Endothelial cell (in vitro differentiated cells): ENCODE results near the gene TMTC1. TPM values are rescaled to one million over a fixed set of nuclear protein-coding genes. Genes with fewer than 3 reads are reported as not detected.

Source experiments
- DNase-seq: peaks from one replicate; pipeline ENCODE4 v3.0.0; 2021; ENCODE audit warnings: low spot score
- H3K27ac Mint-ChIP-seq: one replicate; pipeline ENCODE4 v1.8.0; 2021; ENCODE audit warnings: mixed read lengths, inconsistent platforms; ENCODE audit not compliant: unreplicated experiment
- H3K27me3 Mint-ChIP-seq: one replicate; pipeline ENCODE4 v1.8.0; 2021; ENCODE audit warnings: mild to moderate bottlenecking, moderate library complexity, mixed read lengths, inconsistent platforms; ENCODE audit not compliant: unreplicated experiment
- H3K36me3 Mint-ChIP-seq: one replicate; pipeline ENCODE4 v1.8.0; 2021; ENCODE audit warnings: mild to moderate bottlenecking, low read depth, mixed read lengths, inconsistent platforms; ENCODE audit not compliant: unreplicated experiment
- H3K4me1 Mint-ChIP-seq: one replicate; pipeline ENCODE4 v1.8.0; 2021; ENCODE audit warnings: mild to moderate bottlenecking, mixed read lengths, inconsistent platforms; ENCODE audit not compliant: unreplicated experiment
- H3K4me3 Mint-ChIP-seq: one replicate; pipeline ENCODE4 v1.8.0; 2021; ENCODE audit warnings: mild to moderate bottlenecking, mixed read lengths, inconsistent platforms; ENCODE audit not compliant: unreplicated experiment
- H3K9me3 Mint-ChIP-seq: one replicate; pipeline ENCODE4 v1.8.0; 2021; ENCODE audit warnings: mixed read lengths, inconsistent platforms; ENCODE audit not compliant: unreplicated experiment
- CTCF ChIP-seq: fragments of 200-600 bp; sonication (generic); IDR thresholded peaks from one replicate; pipeline ENCODE4 v1.5.0; 2021; ENCODE audit warnings: antibody characterized with exemption; ENCODE audit not compliant: unreplicated experiment
- total RNA-seq: library from RNA; stranded (reverse); fragmentation: NEBNext Ultra II Directional; extraction: Animal tissue kit (Norgen Biotek cat#: 25700); gene quantifications from one replicate; pipeline ENCODE4 v1.2.1, GENCODE V29; 2021; ENCODE audit not compliant: unreplicated experiment

TMTC1 gene
- total RNA-seq, 1 donor from 2014 or later: 0.95 TPM

- no peaks in the 10 kb centered on the region for H3K27me3 Mint-ChIP-seq
- H3K27ac Mint-ChIP-seq: no peak overlapping the region
- H3K4me3 Mint-ChIP-seq: no peak overlapping the region
- no peak for DNase-seq
- H3K9me3 Mint-ChIP-seq: no peaks in the 10 kb centered on the region
- H3K4me1 Mint-ChIP-seq: no peaks in the 10 kb centered on the region
- H3K36me3 Mint-ChIP-seq: no peaks in the 10 kb centered on the region
- no peak for TF ChIP-seq CTCF
Measured at GRCh38 chr12:29649722-29650121, 134.0 kb downstream of the TMTC1 start.

- Mint-ChIP-seq H3K36me3 (no peaks in the 10 kb centered on the region), H3K27ac (no peak overlapping the region)
- DNase-seq: no peak
Measured at GRCh38 chr12:29644536-29645162, 139.1 kb downstream of the TMTC1 start.

GRCh38 chr12:29640589-29641345 is 143.0 kb downstream of the TMTC1 start:
- no peak for TF ChIP-seq CTCF
- Mint-ChIP-seq H3K36me3 (no peaks in the 10 kb centered on the region), H3K4me3 (no peak overlapping the region), H3K9me3 (no peaks in the 10 kb centered on the region), H3K27me3 (no peaks in the 10 kb centered on the region), H3K27ac (no peak overlapping the region), H3K4me1 (no peaks in the 10 kb centered on the region)
- DNase-seq: no peak

More at GRCh38 chr12:29644536-29645162, 139.1 kb downstream of the TMTC1 start:
- no peaks in the 10 kb centered on the region for H3K27me3 Mint-ChIP-seq
- TF ChIP-seq CTCF: no peak
- H3K9me3 Mint-ChIP-seq: no peaks in the 10 kb centered on the region
- no peak overlapping the region for H3K4me3 Mint-ChIP-seq
- H3K4me1 Mint-ChIP-seq: no peaks in the 10 kb centered on the region

GRCh38 chr12:29639893-29640495 is 143.7 kb downstream of the TMTC1 start:
- no peaks in the 10 kb centered on the region for H3K9me3 Mint-ChIP-seq
- no peak overlapping the region for H3K4me3 Mint-ChIP-seq
- no peak for TF ChIP-seq CTCF
- no peak overlapping the region for H3K27ac Mint-ChIP-seq
- DNase-seq: no peak
- no peaks in the 10 kb centered on the region for H3K36me3 Mint-ChIP-seq
- H3K27me3 Mint-ChIP-seq: no peaks in the 10 kb centered on the region
- no peaks in the 10 kb centered on the region for H3K4me1 Mint-ChIP-seq

- H3K4me1 Mint-ChIP-seq: no peaks in the 10 kb centered on the region
- no peak for TF ChIP-seq CTCF
- H3K9me3 Mint-ChIP-seq: no peaks in the 10 kb centered on the region
- no peak overlapping the region for H3K27ac Mint-ChIP-seq
- no peaks in the 10 kb centered on the region for H3K27me3 Mint-ChIP-seq
- H3K4me3 Mint-ChIP-seq: no peak overlapping the region
- DNase-seq: no peak
- no peaks in the 10 kb centered on the region for H3K36me3 Mint-ChIP-seq
Measured at GRCh38 chr12:29638528-29638927, 145.2 kb downstream of the TMTC1 start.
